ENCODE measurements around the gene FITM2. TPM values are rescaled to one million over a fixed set of nuclear protein-coding genes. Genes with fewer than 3 reads are reported as not detected.

FITM2 gene
- total RNA-seq, 4 donors from 2014 or later: 7.6 to 10.1 (median 8.7) TPM

DNA sequence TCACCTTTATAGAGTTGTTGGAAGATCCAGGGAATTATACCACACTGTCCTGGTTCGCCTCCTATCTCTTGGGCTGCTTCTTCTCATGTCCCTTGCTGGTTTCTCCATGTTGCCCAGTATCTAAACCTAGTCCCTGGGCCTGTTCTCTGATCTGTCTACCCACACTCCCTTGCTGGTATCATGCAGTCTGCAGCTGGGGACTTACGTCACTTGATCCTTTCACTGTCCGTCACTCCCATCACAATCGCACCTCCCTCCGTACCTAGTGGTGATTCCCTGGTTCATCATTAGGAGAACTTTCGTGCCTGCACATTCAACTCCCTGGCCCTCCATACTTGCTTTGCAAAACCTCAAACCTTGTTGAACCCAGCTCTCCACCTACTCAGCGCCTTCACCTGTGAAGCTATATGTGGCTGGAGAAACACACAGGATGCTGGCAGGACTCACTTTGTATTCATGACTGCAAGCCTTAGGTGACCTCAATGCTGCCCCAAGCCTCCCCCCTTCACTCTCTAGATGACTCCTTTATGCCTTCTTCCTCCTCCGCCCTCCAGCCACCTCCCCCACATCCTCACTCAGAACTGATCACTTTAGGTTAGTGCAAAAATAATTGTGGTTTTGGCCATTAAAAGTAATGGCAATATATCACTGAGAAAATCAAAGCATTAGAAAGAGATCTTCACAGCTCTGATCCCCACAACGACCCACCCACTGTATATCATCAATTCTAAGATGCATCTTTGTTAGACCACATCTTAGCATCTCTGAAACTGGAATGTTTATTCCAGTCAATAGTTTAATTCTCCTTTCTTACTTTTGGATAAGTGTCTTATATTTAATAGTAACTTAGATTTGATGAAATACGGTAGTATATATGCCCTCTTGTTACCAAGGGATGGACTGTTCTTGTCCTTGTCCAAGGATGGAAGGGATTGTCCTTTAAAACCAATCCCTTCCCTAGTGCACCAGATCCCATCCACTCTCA, 37.5 kb downstream of the FITM2 start:
- DNase-seq (no peak), ATAC-seq (no peak)
- Histone ChIP-seq H3K27ac (no peak overlapping the region), H3K9me3 (no peaks in the 10 kb centered on the region), H3K4me3 (no peak overlapping the region), H3K27me3 (no peaks in the 10 kb centered on the region), H3K4me1 (no peaks in the 10 kb centered on the region), H3K36me3 (no peaks in the 10 kb centered on the region)
- in situ Hi-C loops (cut with MboI; ENCODE audit: low sequenced_read_pairs in 4 of 4): no loop called here
- intact Hi-C loops (cut with DNase I; ENCODE audit: low total_unique reads): no loop called here
- TF ChIP-seq, protein P1, sequence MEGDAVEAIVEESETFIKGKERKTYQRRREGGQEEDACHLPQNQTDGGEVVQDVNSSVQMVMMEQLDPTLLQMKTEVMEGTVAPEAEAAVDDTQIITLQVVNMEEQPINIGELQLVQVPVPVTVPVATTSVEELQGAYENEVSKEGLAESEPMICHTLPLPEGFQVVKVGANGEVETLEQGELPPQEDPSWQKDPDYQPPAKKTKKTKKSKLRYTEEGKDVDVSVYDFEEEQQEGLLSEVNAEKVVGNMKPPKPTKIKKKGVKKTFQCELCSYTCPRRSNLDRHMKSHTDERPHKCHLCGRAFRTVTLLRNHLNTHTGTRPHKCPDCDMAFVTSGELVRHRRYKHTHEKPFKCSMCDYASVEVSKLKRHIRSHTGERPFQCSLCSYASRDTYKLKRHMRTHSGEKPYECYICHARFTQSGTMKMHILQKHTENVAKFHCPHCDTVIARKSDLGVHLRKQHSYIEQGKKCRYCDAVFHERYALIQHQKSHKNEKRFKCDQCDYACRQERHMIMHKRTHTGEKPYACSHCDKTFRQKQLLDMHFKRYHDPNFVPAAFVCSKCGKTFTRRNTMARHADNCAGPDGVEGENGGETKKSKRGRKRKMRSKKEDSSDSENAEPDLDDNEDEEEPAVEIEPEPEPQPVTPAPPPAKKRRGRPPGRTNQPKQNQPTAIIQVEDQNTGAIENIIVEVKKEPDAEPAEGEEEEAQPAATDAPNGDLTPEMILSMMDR (IDR thresholded peaks at IDR 0.05 in 4 of 5, conservative IDR thresholded peaks at IDR 0.05 in 1 of 5): no peak
- TF ChIP-seq POLR2A (IDR thresholded peaks at IDR 0.05): no peak

DNA sequence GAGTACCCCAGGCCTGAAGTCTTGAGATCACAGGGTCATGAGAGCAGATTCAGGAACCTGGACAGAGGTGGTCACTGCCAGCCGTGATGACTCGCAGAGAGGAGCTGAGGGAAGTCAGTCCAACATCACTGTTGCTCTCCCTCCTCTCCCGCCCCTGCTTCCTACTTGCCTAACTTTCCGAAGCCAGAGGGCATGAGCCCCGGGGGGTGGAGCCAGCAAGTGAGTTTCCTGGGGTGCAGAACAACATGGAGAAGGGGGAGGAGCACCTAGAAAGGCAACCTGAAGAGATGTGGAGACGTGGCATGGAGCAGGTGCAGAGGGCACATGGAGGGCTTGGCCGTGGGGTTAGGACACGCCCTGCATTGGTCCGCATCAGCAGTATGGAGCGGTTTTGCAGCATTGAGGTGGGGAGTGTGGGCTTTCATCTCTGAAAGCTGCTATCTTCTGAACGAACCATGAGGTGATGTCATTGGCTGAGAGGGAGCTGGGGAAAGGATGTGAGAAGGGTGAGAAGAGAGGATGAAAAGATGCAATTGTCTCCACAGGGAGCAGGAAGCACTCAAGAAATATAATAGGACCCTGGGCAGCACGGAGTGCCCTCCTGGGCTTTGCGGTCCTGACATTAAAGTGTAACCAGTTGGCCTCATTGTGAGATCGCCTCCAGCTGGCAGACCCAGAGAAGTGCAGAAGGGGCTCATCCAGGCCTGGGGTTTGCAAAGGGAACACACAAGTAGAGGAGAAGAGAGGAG, 38.9 kb downstream of the FITM2 start:
- H3K4me1 ChIP-seq: no peaks in the 10 kb centered on the region
- no peak overlapping the region for H3K27ac ChIP-seq
- in situ Hi-C loops (cut with MboI; ENCODE audit: low sequenced_read_pairs in 4 of 4) (no loop called here), intact Hi-C loops (cut with DNase I; ENCODE audit: low total_unique reads) (no loop called here)
- no peak for DNase-seq
- no peak overlapping the region for H3K4me3 ChIP-seq
- TF ChIP-seq, protein P1 (IDR thresholded peaks at IDR 0.05 in 4 of 5, conservative IDR thresholded peaks at IDR 0.05 in 1 of 5): no peak
- TF ChIP-seq POLR2A (IDR thresholded peaks at IDR 0.05): no peak
- H3K36me3 ChIP-seq: no peaks in the 10 kb centered on the region
- no peaks in the 10 kb centered on the region for H3K9me3 ChIP-seq
- no peak for ATAC-seq
- H3K27me3 ChIP-seq: no peaks in the 10 kb centered on the region

DNA sequence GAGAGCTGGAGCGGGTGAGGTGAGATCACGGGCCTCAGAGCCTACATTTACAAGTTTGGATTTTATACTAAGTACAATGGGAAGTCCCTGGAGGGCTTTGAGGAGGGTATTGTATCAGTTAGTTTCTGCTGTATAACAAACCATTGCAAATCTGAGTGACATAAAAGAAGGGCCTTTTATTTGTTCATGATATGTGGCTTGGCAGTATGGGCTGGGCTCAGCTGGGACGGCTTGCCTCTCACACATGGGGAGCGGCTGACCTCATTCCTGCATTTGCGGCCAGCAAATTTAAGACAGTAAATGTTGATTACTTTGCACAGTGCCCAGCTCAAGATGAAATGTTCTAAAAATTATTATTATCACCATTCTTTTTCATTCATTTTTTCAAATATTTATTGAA, 42.2 kb downstream of the FITM2 start:
- TF ChIP-seq POLR2A (IDR thresholded peaks at IDR 0.05): no peak
- TF ChIP-seq, protein P1 (IDR thresholded peaks at IDR 0.05 in 4 of 5, conservative IDR thresholded peaks at IDR 0.05 in 1 of 5): no peak
- no peak overlapping the region for H3K27ac ChIP-seq
- no peak for DNase-seq
- no peaks in the 10 kb centered on the region for H3K4me1 ChIP-seq
- no peak for ATAC-seq
- no peak overlapping the region for H3K4me3 ChIP-seq
- intact Hi-C loops (cut with DNase I; ENCODE audit: low total_unique reads): no loop called here
- H3K27me3 ChIP-seq: no peaks in the 10 kb centered on the region
- no peaks in the 10 kb centered on the region for H3K36me3 ChIP-seq
- in situ Hi-C loops (cut with MboI; ENCODE audit: low sequenced_read_pairs in 4 of 4): no loop called here
- no peaks in the 10 kb centered on the region for H3K9me3 ChIP-seq

DNA sequence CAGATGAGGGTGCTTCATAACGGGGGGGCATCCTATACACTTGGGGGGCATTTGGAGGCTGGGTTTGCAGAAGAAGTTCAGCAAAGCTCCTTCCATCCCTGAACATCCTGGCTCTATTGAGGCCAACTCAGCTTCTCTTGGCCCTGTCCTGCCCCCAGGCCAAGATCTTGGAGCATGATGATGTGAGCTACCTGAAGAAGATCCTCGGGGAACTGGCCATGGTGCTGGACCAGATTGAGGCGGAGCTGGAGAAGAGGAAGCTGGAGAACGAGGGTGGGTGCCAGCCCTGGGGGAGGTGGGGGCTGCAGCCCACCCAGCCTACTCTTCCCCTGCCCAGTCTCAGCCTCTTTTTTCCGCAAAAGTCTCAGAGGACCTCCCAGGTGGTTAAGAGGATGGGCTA, 46.7 kb downstream of the FITM2 start:
- Histone ChIP-seq H3K9me3 (no peaks in the 10 kb centered on the region), H3K36me3 (no peaks in the 10 kb centered on the region), H3K27ac (no peak overlapping the region), H3K27me3 (no peaks in the 10 kb centered on the region), H3K4me3 (no peak overlapping the region), H3K4me1 (no peaks in the 10 kb centered on the region)
- intact Hi-C loops (cut with DNase I; ENCODE audit: low total_unique reads): no loop called here
- DNase-seq: no peak
- no peak for ATAC-seq
- TF ChIP-seq POLR2A (IDR thresholded peaks at IDR 0.05): no peak
- in situ Hi-C loops (cut with MboI; ENCODE audit: low sequenced_read_pairs in 4 of 4): no loop called here
